Fibroblast of villous mesenchyme (primary cell): Measurements from ENCODE around the gene NREP. TPM values are rescaled to one million over a fixed set of nuclear protein-coding genes. Genes with fewer than 3 reads are reported as not detected.
A peak's percentile ranks its signal among the peaks of the same experiment; 100 is the strongest.

Experiments used
- DNase-seq: peaks from one replicate; pipeline ENCODE4 v3.0.0-alpha.2; 2010; ENCODE audit warnings: low read depth
- H3K4me3 ChIP-seq: 2 replicates; pipeline ENCODE4 v1.5.1; 2011; ENCODE audit warnings: low read depth, mild to moderate bottlenecking, low read length
- CTCF ChIP-seq: IDR thresholded peaks from 2 replicates; pipeline ENCODE4 v1.5.1; 2012; ENCODE audit warnings: low read depth, mild to moderate bottlenecking, low read length; ENCODE audit not compliant: insufficient read depth
- total RNA-seq: library from RNA; depleted of rRNA; stranded (reverse); fragments of >200 nt; gene quantifications from 2 replicates; pipeline ENCODE4 v1.2.3, GENCODE V29; 2012

NREP gene
- total RNA-seq, 1 donor = 146 TPM

- no peak for TF ChIP-seq CTCF
- peak overlapping the region; percentile 4 for H3K4me3 ChIP-seq
- DNase-seq = peak; percentile 85
Observed at GRCh38 chr5:111742177-111742994, 14.6 kb downstream of the NREP start.

- no peak overlapping the region for H3K4me3 ChIP-seq
- DNase-seq = no peak
- TF ChIP-seq CTCF = no peak
Observed at GRCh38 chr5:111741278-111741677, 15.7 kb downstream of the NREP start.

- no peak overlapping the region for H3K4me3 ChIP-seq
- no peak for TF ChIP-seq CTCF
- DNase-seq = no peak
Observed at GRCh38 chr5:111739416-111739815, 17.6 kb downstream of the NREP start.

- no peak overlapping the region for H3K4me3 ChIP-seq
- DNase-seq = no peak
- TF ChIP-seq CTCF = no peak
Observed at GRCh38 chr5:111738118-111738517, 18.9 kb downstream of the NREP start.

- DNase-seq = peak; percentile 59
- H3K4me3 ChIP-seq = no peak overlapping the region
- TF ChIP-seq CTCF = no peak
Observed at GRCh38 chr5:111737716-111738115, 19.3 kb downstream of the NREP start.

GRCh38 chr5:111735583-111736270, 21.3 kb downstream of the NREP start:
- no peak overlapping the region for H3K4me3 ChIP-seq
- peak; percentile 92 for DNase-seq
- no peak for TF ChIP-seq CTCF
